HepG2 (cell line): ENCODE results near the gene DVL3. TPM values are rescaled to one million over a fixed set of nuclear protein-coding genes. Genes with fewer than 3 reads are reported as not detected.
A peak's percentile ranks its signal among the peaks of the same experiment; 100 is the strongest.

Experiments used
- ARID2 ChIP-seq: sonication (generic); formaldehyde crosslinking; IDR thresholded peaks from 2 replicates; pipeline ENCODE4 v1.8.1; 2022; ENCODE audit warnings: mild to moderate bottlenecking, missing genetic modification reagents, borderline replicate concordance
- BHLHE40 ChIP-seq: IDR thresholded peaks from 2 replicates; pipeline ENCODE4 v1.6.1; 2011; ENCODE audit warnings: low read length, improper control_type of control experiment
- CCDC6 ChIP-seq: sonication (generic); formaldehyde crosslinking; IDR thresholded peaks from 2 replicates; pipeline ENCODE4 v1.8.1; 2022; ENCODE audit warnings: mild to moderate bottlenecking, missing genetic modification reagents, moderate library complexity
- CEBPG ChIP-seq: IDR thresholded peaks from 2 replicates; pipeline ENCODE4 v1.6.1; 2016
- FOXC1 ChIP-seq: sonication (generic); formaldehyde crosslinking; IDR thresholded peaks from 2 replicates; pipeline ENCODE4 v1.8.0; 2022; ENCODE audit warnings: mild to moderate bottlenecking, missing genetic modification reagents, borderline replicate concordance
- HBP1 ChIP-seq: IDR thresholded peaks from 2 replicates; pipeline ENCODE4 v1.6.1; 2016; ENCODE audit warnings: low read depth, control low read depth
- HNRNPL ChIP-seq: fragments of 200-400 bp; formaldehyde crosslinking; IDR thresholded peaks from 2 replicates; pipeline ENCODE4 v1.6.1; 2017; ENCODE audit warnings: mild to moderate bottlenecking, low read depth, low read length
- IRF1 ChIP-seq: sonication (generic); formaldehyde crosslinking; IDR thresholded peaks from 2 replicates; pipeline ENCODE4 v1.4.0; 2020; ENCODE audit warnings: low read depth, mild to moderate bottlenecking, missing genetic modification reagents
- JUND ChIP-seq: sonication (generic); formaldehyde crosslinking; IDR thresholded peaks from 2 replicates; pipeline ENCODE4 v1.8.0; 2022; ENCODE audit warnings: mild to moderate bottlenecking, missing genetic modification reagents
- KDM1A ChIP-seq: IDR thresholded peaks from 2 replicates; pipeline ENCODE4 v1.6.1; 2016; ENCODE audit warnings: missing compliant biosample characterization
- MAF1 ChIP-seq: sonication (generic); formaldehyde crosslinking; IDR thresholded peaks from 2 replicates; pipeline ENCODE4 v1.5.0; 2020; ENCODE audit warnings: missing genetic modification reagents, borderline replicate concordance
- NCOA1 ChIP-seq: sonication (generic); formaldehyde crosslinking; IDR thresholded peaks from 2 replicates; pipeline ENCODE4 v1.9.0; 2021; ENCODE audit warnings: missing genetic modification reagents
- TCF7 ChIP-seq: sonication (generic); IDR thresholded peaks from 2 replicates; pipeline ENCODE4 v1.6.1; 2016; ENCODE audit warnings: antibody characterized with exemption, low read depth
- U2AF2 ChIP-seq: fragments of 200-400 bp; formaldehyde crosslinking; IDR thresholded peaks from 2 replicates; pipeline ENCODE4 v1.6.1; 2017; ENCODE audit warnings: low read depth, mild to moderate bottlenecking, low read length
- ZBTB7B ChIP-seq: sonication (generic); formaldehyde crosslinking; IDR thresholded peaks from 2 replicates; pipeline ENCODE4 v1.4.0; 2020; ENCODE audit warnings: missing genetic modification reagents
- ZHX1 ChIP-seq: sonication (generic); formaldehyde crosslinking; IDR thresholded peaks from 2 replicates; pipeline ENCODE4 v1.8.1; 2022; ENCODE audit warnings: low read depth, mild to moderate bottlenecking, missing genetic modification reagents
- ZNF180 ChIP-seq: sonication (generic); formaldehyde crosslinking; IDR thresholded peaks from 2 replicates; pipeline ENCODE4 v1.4.0; 2020; ENCODE audit warnings: low read depth, missing genetic modification reagents, borderline replicate concordance
- ZNF362 ChIP-seq: sonication (generic); formaldehyde crosslinking; IDR thresholded peaks from 2 replicates; pipeline ENCODE4 v1.4.0; 2020; ENCODE audit warnings: missing genetic modification reagents, mild to moderate bottlenecking, borderline replicate concordance
- ZNF44 ChIP-seq: sonication (generic); formaldehyde crosslinking; IDR thresholded peaks from 2 replicates; pipeline ENCODE4 v1.5.1; 2020; ENCODE audit warnings: mild to moderate bottlenecking, missing genetic modification reagents
- ZNF574 ChIP-seq: sonication (generic); formaldehyde crosslinking; IDR thresholded peaks from 2 replicates; pipeline ENCODE4 v1.4.0; 2020; ENCODE audit warnings: missing genetic modification reagents
- ZNF776 ChIP-seq: sonication (generic); formaldehyde crosslinking; IDR thresholded peaks from 2 replicates; pipeline ENCODE4 v1.4.0; 2020; ENCODE audit warnings: mild to moderate bottlenecking, missing genetic modification reagents
- polyA plus RNA-seq, 8 experiments: library from polyadenylated mRNA; depleted of rRNA in 3 of 8; stranded (reverse) in 7 of 8; unstranded in 1 of 8; fragments of >200 nt; fragmentation: Illumina TruSeq in 4 of 8; extraction: Trizol in 4 of 8; gene quantifications; 2 replicates each; pipeline versions ENCODE4 v1.2.1 to v1.2.3, GENCODE V29; 2011 to 2016; ENCODE audit warnings: low read depth in 4 of 8, missing spikeins in 1 of 8, mixed read lengths in 1 of 8; ENCODE audit not compliant: insufficient read depth in 1 of 8
- total RNA-seq, 5 experiments: library from RNA; depleted of rRNA; stranded (reverse); fragments of >200 nt; fragmentation: Illumina TruSeq; extraction: Trizol; gene quantifications; 2 replicates each; pipeline ENCODE4 v1.2.3, GENCODE V29; 2016; ENCODE audit warnings: low read depth in 1 of 5

The DVL3 gene
- total and polyA plus RNA-seq, 2 of the 13 experiments (the other 11 are each of a cell fraction or from before 2014, with no cell fraction given) = 29.0 to 36.1 TPM

GRCh38 chr3:184174646-184175492, 19.7 kb downstream of the DVL3 start, which contains the start of gene AP2M1 (continued):
- no peak for TF ChIP-seq HBP1
- no peak for TF ChIP-seq NCOA1 (CRISPR knock-in tag)
- TF ChIP-seq ZNF776 (CRISPR knock-in tag) = peak; percentile 74; the same call in 1 of the 2 replicates
- 0 out of 2 replicates have a peak, but pooled peaks have one; percentile 50 for TF ChIP-seq CCDC6 (CRISPR knock-in tag)
- TF ChIP-seq MAF1 (CRISPR knock-in tag) = no peak
- peak; percentile 85; the same call in 1 of the 2 replicates for TF ChIP-seq ZHX1
- TF ChIP-seq ZNF362 (CRISPR knock-in tag) = peak; percentile 100
- TF ChIP-seq ZNF180 = no peak
- TF ChIP-seq CEBPG (CRISPR knock-in tag) = no peak; the same call in 1 of the 2 replicates
- TF ChIP-seq ZNF44 (CRISPR knock-in tag) = no peak
- no peak for TF ChIP-seq TCF7
- peak; percentile 89 for TF ChIP-seq FOXC1 (CRISPR knock-in tag)
- no peak for TF ChIP-seq ZBTB7B (CRISPR knock-in tag)
- TF ChIP-seq U2AF2 = no peak
- no peak for TF ChIP-seq IRF1 (CRISPR knock-in tag)
- TF ChIP-seq JUND (CRISPR knock-in tag) = no peak
- TF ChIP-seq ZNF574 = peak; percentile 81
- TF ChIP-seq HNRNPL = no peak
- TF ChIP-seq BHLHE40 = no peak
- 0 out of 2 replicates have a peak, but pooled peaks have one; percentile 75 for TF ChIP-seq ARID2 (CRISPR knock-in tag)
- no peak for TF ChIP-seq KDM1A
